HUES48 (cell line): Measurements from ENCODE around the gene MACROD2.
"Not testable (repeated sequence)": the region's sequence is repeated elsewhere in the genome, so short reads cannot be mapped to it uniquely, and the experiment has no call there.

ENCODE experiments used
- H3K27ac ChIP-seq: one replicate; pipeline ENCODE4 v1.7.0; 2013; ENCODE audit warnings: low read depth, low read length, inconsistent platforms
- H3K27me3 ChIP-seq: 2 replicates; pipeline ENCODE4 v1.6.1; 2013; ENCODE audit warnings: mild to moderate bottlenecking, low read length; ENCODE audit not compliant: control insufficient read depth, insufficient read depth
- H3K36me3 ChIP-seq: 2 replicates; pipeline ENCODE4 v1.6.1; 2013; ENCODE audit warnings: low read length; ENCODE audit not compliant: control insufficient read depth, insufficient read depth
- H3K4me1 ChIP-seq: 2 replicates; pipeline ENCODE4 v1.6.1; 2013; ENCODE audit warnings: mild to moderate bottlenecking, low read length; ENCODE audit not compliant: control insufficient read depth, insufficient read depth
- H3K4me3 ChIP-seq: 2 replicates; pipeline ENCODE4 v1.5.1; 2013; ENCODE audit warnings: mild to moderate bottlenecking, low read depth, low read length
- H3K9ac ChIP-seq: 2 replicates; pipeline ENCODE4 v1.6.1; 2013; ENCODE audit warnings: mild to moderate bottlenecking, low read depth, low read length, moderate library complexity
- H3K9me3 ChIP-seq: 2 replicates; pipeline ENCODE4 v1.6.1; 2013; ENCODE audit warnings: low read length; ENCODE audit not compliant: control insufficient read depth, insufficient read depth

MACROD2 gene

GRCh38 chr20:15535863-15536262 is 1540.5 kb downstream of the MACROD2 start:
- Histone ChIP-seq H3K4me1 (no peaks in the 10 kb centered on the region), H3K27me3 (no peaks in the 10 kb centered on the region), H3K36me3 (no peaks in the 10 kb centered on the region), H3K9ac (no peak overlapping the region), H3K9me3 (no peaks in the 10 kb centered on the region), H3K4me3 (no peak overlapping the region), H3K27ac (no peak overlapping the region)

GRCh38 chr20:15537200-15537599 is 1541.9 kb downstream of the MACROD2 start:
- not testable (repeated sequence) for H3K9ac ChIP-seq, H3K4me3 ChIP-seq, H3K27ac ChIP-seq, H3K27me3 ChIP-seq, H3K36me3 ChIP-seq, H3K4me1 ChIP-seq, H3K9me3 ChIP-seq

GRCh38 chr20:15542655-15543054 is 1547.3 kb downstream of the MACROD2 start:
- H3K4me1 ChIP-seq = no peaks in the 10 kb centered on the region

GRCh38 chr20:15544742-15545141 is 1549.4 kb downstream of the MACROD2 start:
- Histone ChIP-seq H3K27me3 (no peaks in the 10 kb centered on the region), H3K4me3 (no peak overlapping the region), H3K27ac (no peak overlapping the region), H3K9me3 (no peaks in the 10 kb centered on the region), H3K9ac (no peak overlapping the region), H3K4me1 (no peaks in the 10 kb centered on the region), H3K36me3 (no peaks in the 10 kb centered on the region)

More at GRCh38 chr20:15542655-15543054, 1547.3 kb downstream of the MACROD2 start:
- H3K27ac ChIP-seq = no peak overlapping the region
- no peaks in the 10 kb centered on the region for H3K36me3 ChIP-seq
- no peak overlapping the region for H3K9ac ChIP-seq
- no peak overlapping the region for H3K4me3 ChIP-seq
- no peaks in the 10 kb centered on the region for H3K27me3 ChIP-seq
- no peaks in the 10 kb centered on the region for H3K9me3 ChIP-seq

- H3K4me1 ChIP-seq = no peaks in the 10 kb centered on the region
- no peaks in the 10 kb centered on the region for H3K36me3 ChIP-seq
- peaks cover 2% of the 10 kb centered on the region; the same call in 1 of the 2 replicates for H3K9me3 ChIP-seq
- H3K9ac ChIP-seq = no peak overlapping the region
- no peaks in the 10 kb centered on the region for H3K27me3 ChIP-seq
- no peak overlapping the region for H3K27ac ChIP-seq
- no peak overlapping the region for H3K4me3 ChIP-seq
Measured at GRCh38 chr20:15546525-15547023, 1551.3 kb downstream of the MACROD2 start.

- no peak overlapping the region for H3K4me3 ChIP-seq
Measured at GRCh38 chr20:15547119-15547518, 1551.8 kb downstream of the MACROD2 start.

GRCh38 chr20:15550116-15550870 is 1555.0 kb downstream of the MACROD2 start:
- H3K9me3 ChIP-seq = peaks cover 5% of the 10 kb centered on the region; the same call in 1 of the 2 replicates
- no peaks in the 10 kb centered on the region for H3K36me3 ChIP-seq

More at GRCh38 chr20:15547119-15547518, 1551.8 kb downstream of the MACROD2 start:
- Histone ChIP-seq H3K27ac (no peak overlapping the region), H3K27me3 (no peaks in the 10 kb centered on the region), H3K9me3 (peaks cover 3% of the 10 kb centered on the region; the same call in 1 of the 2 replicates), H3K36me3 (no peaks in the 10 kb centered on the region), H3K9ac (no peak overlapping the region), H3K4me1 (no peaks in the 10 kb centered on the region)

GRCh38 chr20:15555913-15556312 is 1560.6 kb downstream of the MACROD2 start:
- Histone ChIP-seq H3K9ac (no peak overlapping the region), H3K9me3 (peaks cover 8% of the 10 kb centered on the region; the same call in 1 of the 2 replicates), H3K4me1 (peaks cover 5% of the 10 kb centered on the region), H3K36me3 (no peaks in the 10 kb centered on the region), H3K4me3 (no peak overlapping the region), H3K27ac (no peak overlapping the region), H3K27me3 (no peaks in the 10 kb centered on the region)

More at GRCh38 chr20:15550116-15550870, 1555.0 kb downstream of the MACROD2 start:
- H3K9ac ChIP-seq = no peak overlapping the region
- H3K27me3 ChIP-seq = no peaks in the 10 kb centered on the region
- no peak overlapping the region for H3K4me3 ChIP-seq
- no peak overlapping the region for H3K27ac ChIP-seq
- H3K4me1 ChIP-seq = no peaks in the 10 kb centered on the region

- H3K27ac ChIP-seq = no peak overlapping the region
- H3K9me3 ChIP-seq = 0 out of 2 replicates have a peak, but pooled peaks cover 5% of the 10 kb centered on the region
- H3K4me1 ChIP-seq = peaks cover 15% of the 10 kb centered on the region
- H3K9ac ChIP-seq = no peak overlapping the region
- no peak overlapping the region for H3K4me3 ChIP-seq
- H3K27me3 ChIP-seq = no peaks in the 10 kb centered on the region
- H3K36me3 ChIP-seq = no peaks in the 10 kb centered on the region
Measured at GRCh38 chr20:15556869-15557268, 1561.6 kb downstream of the MACROD2 start.

- Histone ChIP-seq H3K36me3 (no peaks in the 10 kb centered on the region), H3K27ac (peak overlapping the region; percentile 65), H3K4me1 (peaks cover 28% of the 10 kb centered on the region), H3K27me3 (no peaks in the 10 kb centered on the region), H3K4me3 (0 out of 2 replicates have a peak overlapping the region, but pooled peaks have one; percentile 18), H3K9ac (no peak overlapping the region), H3K9me3 (0 out of 2 replicates have a peak, but pooled peaks cover 3% of the 10 kb centered on the region)
Measured at GRCh38 chr20:15561070-15561569, 1565.8 kb downstream of the MACROD2 start.
